HG03521 (cell line): Measurements from ENCODE around the gene FRAT2.
A peak's percentile ranks its signal among the peaks of the same experiment; 100 is the strongest.

Source experiments
- ATAC-seq: cut with Tn5 transposase; IDR thresholded peaks from one replicate; pipeline ENCODE4 v1.9.1; 2021; ENCODE audit warnings: mild to moderate bottlenecking, moderate library complexity; ENCODE audit not compliant: unreplicated experiment

The FRAT2 gene, protein sequence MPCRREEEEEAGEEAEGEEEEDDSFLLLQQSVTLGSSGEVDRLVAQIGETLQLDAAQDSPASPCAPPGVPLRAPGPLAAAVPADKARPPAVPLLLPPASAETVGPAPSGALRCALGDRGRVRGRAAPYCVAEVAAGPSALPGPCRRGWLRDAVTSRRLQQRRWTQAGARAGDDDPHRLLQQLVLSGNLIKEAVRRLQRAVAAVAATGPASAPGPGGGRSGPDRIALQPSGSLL

DNA sequence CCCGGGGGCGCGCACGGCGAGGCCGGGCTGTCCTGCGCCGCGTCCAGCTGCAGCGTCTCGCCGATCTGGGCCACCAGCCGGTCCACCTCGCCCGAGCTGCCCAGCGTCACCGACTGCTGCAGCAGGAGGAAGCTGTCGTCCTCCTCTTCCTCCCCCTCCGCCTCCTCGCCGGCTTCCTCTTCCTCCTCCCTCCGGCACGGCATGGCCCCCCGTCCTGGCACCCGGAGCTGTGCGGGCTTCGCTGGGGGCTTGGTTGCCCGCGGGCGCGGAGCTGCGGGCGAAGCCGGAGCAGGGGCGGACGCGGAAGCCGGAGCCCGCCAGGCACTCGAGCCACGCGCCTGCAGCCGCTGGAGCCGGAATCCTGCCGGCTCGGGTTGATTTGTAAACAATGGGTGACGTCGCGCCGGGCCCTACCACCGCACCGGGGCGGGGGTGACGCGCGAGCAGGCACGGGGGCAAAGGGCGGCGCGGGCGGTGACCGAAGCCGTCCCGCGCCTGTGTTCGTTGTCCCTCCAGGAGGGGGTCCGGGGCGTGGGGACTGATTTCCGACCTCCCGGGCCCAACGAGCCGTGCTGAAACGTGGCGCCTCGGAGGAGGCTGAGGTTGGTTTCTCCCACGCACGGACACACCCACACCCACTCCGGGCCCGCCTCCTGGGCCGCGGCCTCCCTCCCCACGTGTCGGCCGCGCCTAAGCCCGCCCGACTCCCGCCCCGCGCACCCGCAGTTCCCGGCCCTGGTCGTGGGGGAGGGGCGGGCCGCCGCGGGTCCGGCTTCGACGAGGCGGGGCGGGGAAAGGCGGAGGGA is at the start of gene FRAT2:
TSS of gene FRAT2 (minus strand) at position 360 of the 806 bp plus-strand sequence. CDS start at position 203, 157 bp downstream.
- peak; percentile 87 for ATAC-seq

DNA sequence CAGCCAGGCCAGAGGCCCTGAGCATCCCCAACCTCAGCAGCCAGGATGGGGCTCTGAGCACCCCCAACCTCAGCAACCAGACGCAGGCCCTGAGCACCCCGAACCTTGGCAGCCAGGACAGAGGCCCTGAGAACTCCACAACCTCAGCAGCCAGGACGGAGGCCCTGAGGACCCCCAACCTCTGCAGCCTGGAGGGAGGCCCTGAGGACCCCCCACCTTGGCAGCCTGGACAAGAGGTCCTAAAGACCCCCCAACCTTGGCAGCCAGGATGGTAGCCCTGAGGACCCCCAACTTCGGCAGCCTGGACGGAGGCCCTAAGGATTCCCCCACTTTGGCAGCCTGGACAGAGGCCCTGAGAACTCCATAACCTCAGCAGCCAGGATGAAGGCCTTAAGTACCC is 49.6 kb upstream of the FRAT2 start:
- no peak for ATAC-seq

DNA sequence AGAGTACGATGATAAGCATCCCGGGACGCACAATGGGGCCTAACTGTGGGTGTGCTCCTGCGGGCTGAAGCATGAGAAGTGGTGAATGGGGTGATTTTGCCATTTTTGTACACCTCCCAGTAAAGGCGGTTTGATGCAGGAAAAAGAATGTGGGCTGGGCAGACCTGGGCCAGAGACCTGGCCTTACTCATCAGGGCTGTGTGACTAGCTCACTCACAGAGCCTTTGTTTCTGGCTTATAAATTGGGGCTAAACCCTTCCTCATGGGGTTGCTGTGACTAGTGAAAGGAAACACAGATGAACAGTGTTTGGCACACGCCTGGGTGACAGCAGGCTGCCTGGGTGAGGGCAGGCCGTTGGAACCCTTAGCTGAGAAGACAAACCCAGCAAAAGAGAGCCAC is 48.6 kb upstream of the FRAT2 start:
- ATAC-seq, result no peak

DNA sequence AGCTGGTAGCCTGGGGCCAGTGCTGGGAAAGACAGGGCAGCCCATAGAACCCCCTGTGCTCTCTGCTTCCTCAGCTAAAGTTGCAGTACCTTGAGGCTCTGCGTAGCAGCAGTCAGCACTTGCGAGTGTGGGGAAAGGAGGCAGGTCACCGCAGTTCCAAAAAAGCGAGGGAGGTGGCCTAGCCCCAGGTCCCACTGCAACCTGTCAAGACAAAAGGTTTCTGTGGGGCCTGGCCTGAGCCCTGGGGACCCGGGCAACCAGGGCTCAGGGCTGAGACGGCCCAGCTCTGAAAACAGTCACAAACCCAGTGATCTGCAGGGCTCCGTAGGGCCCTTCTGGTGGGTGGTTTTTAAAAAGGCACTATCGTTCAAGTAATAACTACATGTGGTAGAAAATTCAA is 47.1 kb upstream of the FRAT2 start:
- no peak for ATAC-seq

DNA sequence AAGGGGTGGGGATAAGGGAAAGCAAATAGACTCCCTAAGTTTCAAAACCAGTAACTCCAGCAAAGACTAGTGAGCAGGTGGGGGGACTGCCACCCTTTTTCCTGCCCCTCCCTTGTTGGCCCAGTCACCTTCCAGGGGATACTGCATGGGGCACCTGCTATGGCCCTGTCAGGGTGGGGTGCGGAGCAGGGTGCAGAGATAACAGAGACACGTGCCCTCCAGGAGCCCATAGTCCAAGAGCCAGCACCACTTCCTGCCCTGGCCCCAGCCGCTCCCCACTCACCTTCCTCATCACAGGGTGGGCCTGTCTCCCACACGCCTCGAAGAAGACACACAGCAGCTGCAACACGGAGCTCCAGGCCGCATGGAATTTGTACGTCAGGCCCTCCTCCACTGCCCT is 46.0 kb upstream of the FRAT2 start:
- ATAC-seq, result no peak

DNA sequence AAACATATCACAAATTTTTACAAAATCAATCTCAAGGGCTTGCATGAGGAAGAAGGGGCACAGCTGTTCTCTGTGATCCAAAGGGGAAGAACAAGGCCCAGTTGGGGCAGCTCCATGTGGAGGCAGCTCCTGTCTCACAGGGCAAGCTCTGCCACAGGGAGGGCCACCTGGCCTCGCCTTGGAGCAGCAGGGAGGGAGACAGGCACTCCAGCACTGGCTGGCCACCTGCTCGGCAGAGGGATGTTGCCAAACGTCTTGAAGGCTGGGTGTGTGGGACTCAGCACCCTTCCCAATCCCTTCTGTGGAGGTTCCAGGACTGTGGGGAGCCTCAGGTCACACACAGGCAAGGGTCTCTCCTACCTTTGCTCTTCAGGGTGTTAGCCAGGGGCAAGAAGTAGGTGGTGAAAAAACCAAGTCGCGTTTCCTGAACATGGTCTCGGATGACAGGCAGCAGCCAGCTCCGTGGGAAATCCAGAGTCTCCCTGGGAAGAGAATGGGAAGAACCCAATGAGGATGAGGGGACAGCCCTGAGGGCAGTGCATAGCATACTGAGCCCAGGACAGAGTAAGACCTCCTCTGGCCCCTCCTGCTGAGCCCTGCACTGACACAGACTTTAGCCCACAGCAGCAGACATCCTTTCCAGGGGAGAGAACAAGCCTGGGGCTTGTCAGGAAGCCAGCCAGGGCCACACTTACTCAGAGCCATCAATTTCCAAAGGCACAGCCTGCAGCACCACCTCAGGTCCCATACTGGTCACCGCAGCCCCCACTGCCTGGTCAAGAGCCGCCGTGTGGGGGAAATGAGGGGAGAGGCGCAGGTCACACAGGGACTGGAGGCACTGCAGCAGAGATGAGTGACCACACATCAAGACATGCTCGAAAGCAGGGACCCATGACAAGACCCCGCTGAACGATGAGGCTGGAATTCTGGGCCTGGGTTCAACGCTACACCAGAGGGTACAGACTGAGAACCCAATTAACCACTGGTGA is 44.7 kb upstream of the FRAT2 start:
- no peak for ATAC-seq

DNA sequence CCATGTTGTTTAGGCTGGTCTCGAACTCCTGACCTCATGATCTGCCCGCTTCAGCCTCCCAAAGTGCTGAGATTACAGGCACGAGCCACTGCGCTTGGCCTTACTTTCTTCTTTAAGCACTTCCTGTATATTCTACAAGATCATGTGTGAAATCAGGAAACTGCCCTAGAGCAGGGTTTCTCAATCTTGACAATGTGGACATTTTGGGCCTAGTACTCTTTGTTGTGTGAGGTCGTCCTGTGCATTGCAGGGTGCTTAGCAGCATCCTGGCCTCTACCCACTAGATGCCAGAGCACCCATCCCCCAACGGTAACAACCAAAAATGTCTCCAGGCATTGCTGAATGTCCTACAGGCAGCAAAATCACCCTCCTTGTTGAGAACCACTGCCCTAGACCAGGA is 41.9 kb upstream of the FRAT2 start:
- no peak for ATAC-seq

DNA sequence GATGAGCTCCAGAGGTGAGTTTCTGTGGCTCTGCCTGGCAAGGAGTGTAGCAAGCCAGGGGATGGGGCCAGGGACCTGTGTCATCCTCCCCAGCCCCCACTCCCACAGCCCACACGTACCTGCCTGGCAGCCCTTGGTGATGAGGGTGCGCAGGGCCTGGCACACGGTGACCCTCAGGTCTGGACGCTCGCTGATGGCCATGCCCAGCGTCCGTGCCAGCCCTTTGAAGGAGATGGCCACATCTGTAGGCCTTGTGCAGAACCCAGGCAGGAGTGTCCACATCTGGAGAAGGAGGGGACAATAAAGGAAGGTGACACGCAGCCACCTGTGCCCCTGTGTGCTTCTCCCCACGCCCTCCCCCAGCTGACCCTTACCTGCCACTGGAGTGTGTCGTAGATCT is 38.9 kb upstream of the FRAT2 start:
- ATAC-seq, result no peak

DNA sequence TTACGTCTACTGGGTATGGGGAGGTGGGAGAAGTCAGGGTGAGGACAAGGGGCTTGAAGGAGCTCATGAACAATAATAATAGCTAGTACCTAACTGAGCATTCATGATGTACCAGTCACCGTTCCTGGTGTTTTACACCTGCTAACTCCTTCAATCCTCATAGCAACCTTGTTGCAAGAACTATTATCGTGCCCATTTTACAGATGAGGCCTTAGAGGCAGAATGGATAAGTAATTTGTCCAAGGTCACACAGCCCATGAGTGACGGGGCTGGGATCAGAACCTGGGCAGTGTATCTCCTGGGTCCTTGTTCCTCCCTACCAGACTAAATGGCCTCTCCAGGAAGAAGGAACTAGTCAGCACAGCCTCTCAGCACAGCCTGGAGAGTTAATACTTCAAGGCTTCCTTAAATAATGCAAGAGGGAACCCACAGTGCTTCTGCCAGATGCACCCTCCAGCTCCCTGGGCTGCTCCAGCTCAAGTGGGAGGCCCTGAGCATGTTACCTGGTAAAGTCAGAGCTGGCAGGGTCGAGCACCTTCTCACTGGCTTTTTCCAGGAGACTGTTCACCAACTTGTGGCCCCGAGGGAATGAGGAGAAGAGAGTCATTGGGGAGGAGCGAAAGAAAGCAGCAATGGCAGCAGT is 37.8 kb upstream of the FRAT2 start:
- no peak for ATAC-seq

DNA sequence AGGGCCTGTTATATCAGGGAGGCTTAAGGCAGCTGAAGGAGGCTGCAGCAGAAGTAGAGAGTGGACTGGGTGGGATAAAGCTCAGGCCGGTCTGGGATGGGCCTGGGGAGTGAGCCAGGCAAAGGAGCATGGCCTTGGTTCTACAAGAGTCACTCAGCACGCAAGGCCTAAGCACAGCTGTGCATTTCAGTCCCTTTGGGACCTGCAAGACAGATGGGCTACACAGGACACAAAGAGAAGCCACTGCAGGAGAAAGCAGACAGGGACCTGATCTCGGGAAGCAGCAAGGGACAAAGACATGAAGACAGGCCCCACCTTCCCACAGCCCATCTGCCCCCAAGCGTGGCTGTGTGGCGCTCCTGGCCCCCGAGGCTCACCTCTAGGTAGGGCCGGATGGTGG is 37.2 kb upstream of the FRAT2 start:
- no peak for ATAC-seq

DNA sequence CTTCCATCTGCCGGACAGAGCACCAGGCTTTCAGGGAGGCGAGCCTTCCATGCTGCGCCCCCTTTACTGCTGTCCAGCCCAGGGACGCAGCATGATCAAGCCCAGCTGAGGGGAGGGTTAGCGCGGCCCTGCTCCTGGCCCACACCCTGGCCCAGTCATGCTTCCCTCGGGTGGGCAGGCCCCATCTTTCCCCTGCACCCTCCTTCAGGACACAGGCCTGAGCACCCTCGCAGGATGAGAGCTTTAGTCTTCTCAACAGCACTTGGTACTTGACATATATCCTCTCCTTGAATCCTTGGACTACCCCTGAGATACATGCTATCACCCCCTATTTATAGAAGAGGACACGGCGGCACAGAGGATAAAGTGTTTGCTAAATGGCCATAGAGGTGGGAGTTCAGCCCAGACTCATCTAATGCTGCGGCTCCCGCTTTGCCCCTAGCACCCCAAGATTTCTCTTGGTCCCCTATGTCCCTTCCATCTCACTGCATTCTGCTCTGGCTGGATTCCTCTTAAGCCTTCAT is 32.7 kb upstream of the FRAT2 start:
- no peak for ATAC-seq

DNA sequence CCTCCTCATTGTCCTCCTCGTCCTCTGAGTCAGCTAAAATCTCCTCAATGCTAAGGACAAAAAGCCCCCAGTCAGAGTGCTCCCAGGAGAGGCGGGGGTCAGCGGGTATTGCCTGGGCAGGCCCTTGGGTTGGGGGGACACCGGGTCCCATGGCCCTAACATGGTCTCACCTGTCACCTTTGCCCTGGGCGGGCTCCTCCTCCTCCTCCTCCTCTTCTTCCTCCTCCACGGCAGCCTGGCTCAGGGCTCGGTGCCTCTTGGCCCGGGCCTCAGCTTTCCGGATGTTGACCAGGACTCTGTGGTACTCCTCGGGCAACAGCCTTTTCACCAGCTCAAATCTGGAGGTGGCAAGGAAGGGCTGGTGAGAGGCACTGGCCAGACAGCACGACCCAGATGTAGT is 32.0 kb upstream of the FRAT2 start:
- ATAC-seq, result no peak

DNA sequence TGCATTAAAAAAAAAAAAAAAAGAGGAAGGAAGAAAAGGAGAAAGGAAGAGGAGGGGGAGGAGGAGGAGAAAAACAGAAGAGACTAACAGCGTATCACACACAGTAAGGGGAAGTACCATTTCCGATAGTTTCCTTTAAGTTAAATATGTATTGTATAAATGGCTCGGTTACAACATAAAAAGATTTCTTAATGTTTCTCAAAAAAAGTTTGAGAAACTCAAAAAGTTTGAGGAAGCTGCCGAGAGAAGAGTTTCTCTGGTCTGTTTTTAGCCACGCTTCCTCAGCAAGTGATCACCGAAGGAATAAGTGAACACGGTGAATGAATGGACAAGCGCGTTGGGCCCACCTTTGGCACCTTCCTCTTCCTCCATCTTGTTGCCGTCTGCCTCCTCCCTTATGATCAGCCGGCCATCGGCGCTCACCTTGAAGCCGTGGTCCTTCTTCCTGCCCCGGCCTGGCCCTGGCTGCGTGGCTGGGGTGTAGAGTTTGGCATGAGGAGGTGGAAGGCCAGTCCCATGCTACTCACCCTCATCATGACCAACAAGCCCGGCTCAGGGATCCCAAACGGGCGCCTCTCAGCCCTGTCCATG is 31.3 kb upstream of the FRAT2 start:
- ATAC-seq, result no peak

DNA sequence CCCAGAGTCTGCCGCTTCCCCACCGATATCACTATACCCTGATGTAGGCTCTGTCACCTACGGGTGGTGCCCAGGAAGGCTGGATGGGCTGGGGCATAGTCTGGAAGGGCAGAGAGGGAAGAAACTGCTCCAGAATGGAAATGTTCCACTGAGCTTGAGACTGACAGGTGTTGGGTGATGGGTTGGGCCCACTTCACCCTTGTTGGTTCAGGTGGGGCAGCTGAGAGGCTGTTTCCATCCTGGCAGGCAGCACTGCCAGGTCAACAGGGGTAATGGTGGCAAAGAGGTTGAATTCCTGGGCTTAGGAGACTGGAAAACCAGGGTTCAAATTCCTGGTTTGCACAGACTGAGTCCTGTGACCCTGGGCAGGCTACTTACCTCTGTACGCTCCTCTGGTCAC is 28.5 kb upstream of the FRAT2 start:
- no peak for ATAC-seq

DNA sequence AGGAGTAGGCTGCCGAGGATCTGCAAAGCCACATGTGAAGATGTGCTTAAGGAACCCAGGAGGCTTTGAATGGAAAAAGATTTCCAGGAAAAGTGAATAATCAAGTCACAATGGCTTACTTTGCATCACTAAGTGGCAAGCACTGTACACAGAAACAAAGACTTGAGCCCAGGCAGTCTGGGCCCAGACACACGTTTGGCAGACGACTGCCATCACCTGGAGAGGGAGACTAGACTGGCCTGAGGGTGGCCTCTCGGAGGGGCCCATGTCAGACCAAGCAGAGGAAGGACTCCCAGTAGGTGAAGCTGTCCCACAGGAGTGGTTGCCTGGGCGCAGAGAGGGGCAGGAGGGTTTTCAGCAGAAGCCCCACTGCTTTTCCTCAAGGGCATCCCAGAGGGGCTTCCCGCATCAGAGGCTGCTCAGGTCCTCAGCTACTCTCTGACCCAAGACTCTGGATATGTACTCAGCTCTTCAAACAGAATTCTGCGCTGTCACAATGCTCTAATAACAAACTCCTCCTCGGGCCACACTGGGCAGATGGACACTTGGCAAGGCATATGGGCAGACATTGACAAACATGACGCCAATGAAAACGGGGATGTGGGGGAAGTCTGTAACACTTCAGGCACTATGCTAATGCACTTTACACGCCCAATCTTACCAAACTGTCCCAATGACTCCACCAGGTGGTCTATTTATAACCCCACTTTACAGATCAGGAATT is 27.9 kb upstream of the FRAT2 start:
- ATAC-seq, result no peak

DNA sequence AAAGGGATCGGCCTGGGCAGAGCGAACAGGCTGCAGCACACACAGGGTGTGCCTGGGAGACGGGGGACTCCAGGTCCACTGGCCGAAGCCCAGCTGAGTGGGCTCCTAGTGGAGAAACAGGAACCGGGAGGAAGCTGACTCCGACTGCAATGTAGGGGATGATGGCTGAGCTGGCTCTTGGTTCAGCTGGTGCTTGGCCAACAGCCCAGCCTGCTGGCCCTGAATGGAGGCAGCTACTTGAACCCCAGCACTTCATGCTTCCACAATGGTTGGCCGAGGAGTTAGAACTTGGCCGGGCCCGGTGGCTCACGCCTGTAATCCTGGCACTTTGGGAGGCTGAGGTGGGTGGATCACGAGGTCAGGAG is 27.0 kb upstream of the FRAT2 start:
- no peak for ATAC-seq

DNA sequence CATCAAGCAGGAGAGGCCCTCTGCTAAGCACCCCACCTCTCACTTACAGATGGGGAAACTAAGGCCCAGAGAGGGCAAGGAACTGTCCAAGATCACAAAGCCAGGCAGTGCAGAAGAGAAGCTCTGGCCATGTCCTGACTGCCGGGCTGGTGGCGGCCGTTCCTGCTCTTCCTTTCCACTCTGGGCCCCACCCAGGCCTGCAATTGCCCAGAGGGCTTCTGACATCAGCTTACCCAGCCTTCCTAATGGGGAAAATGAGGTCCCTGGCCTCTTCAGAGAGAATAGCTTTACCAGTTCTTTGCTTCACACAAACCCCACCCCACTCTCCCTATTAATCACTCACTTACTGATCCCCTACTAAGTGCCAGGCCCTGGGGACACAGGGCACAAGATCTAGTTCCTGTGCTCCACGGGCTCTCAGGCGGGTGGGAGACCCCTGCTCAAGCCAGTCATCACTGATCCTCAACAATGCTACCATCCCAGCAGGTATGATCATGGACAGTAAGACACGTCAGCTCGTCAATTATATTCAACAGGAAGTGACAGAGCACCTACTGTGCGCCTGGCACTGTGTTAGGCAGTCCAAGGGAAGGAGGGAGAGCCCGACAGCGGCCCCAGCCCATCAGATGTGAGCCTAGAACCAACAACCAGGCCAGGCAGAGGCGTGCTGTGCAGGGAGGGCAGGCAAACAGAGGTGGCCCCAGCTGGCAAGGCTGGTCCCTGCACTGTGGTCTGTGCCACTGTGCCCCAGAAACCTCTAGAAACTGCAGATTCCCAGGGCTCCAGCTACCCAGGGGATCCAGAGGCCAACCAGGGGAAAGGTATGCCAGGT is 26.4 kb upstream of the FRAT2 start:
- ATAC-seq, result no peak

DNA sequence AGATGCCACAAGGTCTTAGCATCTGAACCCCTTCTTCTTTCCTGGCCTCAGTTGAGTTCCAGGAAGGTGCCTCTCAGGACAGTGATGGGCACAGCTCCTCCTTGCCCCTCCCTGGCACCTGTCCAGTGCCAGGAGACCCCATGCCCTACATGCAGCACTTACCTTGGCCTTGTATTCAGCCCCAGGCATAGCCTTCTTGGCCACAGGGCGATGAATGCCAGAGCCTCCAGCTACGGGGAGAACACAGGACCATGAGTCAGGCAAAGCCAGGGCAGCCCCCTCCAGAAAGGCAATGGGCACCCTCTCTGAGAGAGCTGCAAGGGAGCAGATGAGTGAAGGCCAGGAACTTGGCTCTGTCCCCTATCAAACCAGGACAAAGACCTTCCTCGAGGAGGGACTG is 24.3 kb upstream of the FRAT2 start:
- no peak for ATAC-seq

DNA sequence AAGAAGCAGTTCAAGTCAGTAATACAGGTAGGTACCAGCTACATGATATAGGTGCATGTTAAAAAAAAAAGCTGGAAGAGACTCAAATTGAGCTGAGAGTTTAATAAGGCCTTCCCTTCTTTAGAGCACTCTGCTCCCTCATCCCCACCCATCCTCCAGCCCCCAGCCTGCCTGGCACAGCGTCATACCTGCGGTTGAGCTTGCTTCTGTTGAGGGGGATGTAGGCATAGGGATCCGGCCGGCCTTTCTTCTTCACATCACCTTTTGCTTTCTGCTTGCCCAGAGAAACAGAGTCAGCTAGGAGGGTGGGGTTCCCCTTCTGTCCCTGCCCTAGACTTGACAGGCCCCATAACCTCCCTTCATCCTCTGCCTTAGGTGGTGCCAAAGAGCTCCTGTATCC is 23.8 kb upstream of the FRAT2 start:
- ATAC-seq, result no peak
